Left lung (tissue), 10 donors: ENCODE results near the gene NOXO1. TPM values are rescaled to one million over a fixed set of nuclear protein-coding genes. Genes with fewer than 3 reads are reported as not detected.

Source experiments
- ATAC-seq: fragments of 200-7000 bp; cut with Tn5 transposase; one replicate; pipeline ENCODE4 v1.9.1; 2020; ENCODE audit warnings: moderate library complexity
- DNase-seq, 4 donors: peaks; one replicate each; pipeline ENCODE4 v3.0.0-alpha.2; 2013 to 2020
- H3K27ac ChIP-seq, 2 donors: fragments of 200-600 bp; sonication (generic) in 1 of 2; one replicate each; pipeline versions ENCODE4 v1.5.0 to v1.8.0; 2020 to 2021
- H3K27me3 ChIP-seq, 2 donors: fragments of 200-600 bp; sonication (generic) in 1 of 2; one replicate each; pipeline versions ENCODE4 v1.5.0 to v1.8.0; 2020 to 2021
- H3K36me3 ChIP-seq, 2 donors: fragments of 200-600 bp; sonication (generic) in 1 of 2; one replicate each; pipeline versions ENCODE4 v1.5.0 to v1.8.0; 2020 to 2021
- H3K4me1 ChIP-seq, 2 donors: fragments of 200-600 bp; one replicate each; pipeline ENCODE4 v1.8.0; 2021
- H3K4me3 ChIP-seq, 2 donors: fragments of 200-600 bp; sonication (generic) in 1 of 2; one replicate each; pipeline versions ENCODE4 v1.5.0 to v1.8.0; 2020 to 2021; ENCODE audit warnings: mild to moderate bottlenecking in 1 of 2
- H3K9me3 ChIP-seq, 2 donors: fragments of 200-600 bp; sonication (generic) in 1 of 2; one replicate each; pipeline versions ENCODE4 v1.5.0 to v1.8.0; 2020 to 2021
- intact Hi-C, 2 donors: fragments of 100-400 bp; cut with DNase I; formaldehyde crosslinking; loops; one replicate each; pipeline versions ENCODE4 v1.11.2 to v1.14.2; 2022
- polyA plus RNA-seq, 6 donors: library from polyadenylated mRNA; unstranded; fragments of 120-200 nt; gene quantifications; one replicate each; pipeline ENCODE4 v1.2.1, GENCODE V29; 2013; ENCODE audit not compliant: insufficient read length in 6 of 6
- total RNA-seq, 2 donors: library from RNA; stranded (reverse); fragmentation: NEBNext Ultra II Directional; extraction: Animal tissue kit (Norgen Biotek cat#: 25700); gene quantifications; one replicate each; pipeline ENCODE4 v1.2.1, GENCODE V29; 2021
- TF ChIP-seq, protein P1 (sequence below), 2 donors: fragments of 200-600 bp; sonication (generic) in 1 of 2; IDR thresholded peaks; one replicate each; pipeline versions ENCODE4 v1.5.0 to v1.8.0; 2021; ENCODE audit warnings: antibody characterized with exemption in 2 of 2
- donor health status: DM: no; HTN: yes; CAD: no.
- donor health status: DM: no; HTN: no; CAD: no.

NOXO1 gene
- total and polyA plus RNA-seq, 8 donors: 0.30 to 5.6 (median 0.64) TPM; not detected in 2

DNA sequence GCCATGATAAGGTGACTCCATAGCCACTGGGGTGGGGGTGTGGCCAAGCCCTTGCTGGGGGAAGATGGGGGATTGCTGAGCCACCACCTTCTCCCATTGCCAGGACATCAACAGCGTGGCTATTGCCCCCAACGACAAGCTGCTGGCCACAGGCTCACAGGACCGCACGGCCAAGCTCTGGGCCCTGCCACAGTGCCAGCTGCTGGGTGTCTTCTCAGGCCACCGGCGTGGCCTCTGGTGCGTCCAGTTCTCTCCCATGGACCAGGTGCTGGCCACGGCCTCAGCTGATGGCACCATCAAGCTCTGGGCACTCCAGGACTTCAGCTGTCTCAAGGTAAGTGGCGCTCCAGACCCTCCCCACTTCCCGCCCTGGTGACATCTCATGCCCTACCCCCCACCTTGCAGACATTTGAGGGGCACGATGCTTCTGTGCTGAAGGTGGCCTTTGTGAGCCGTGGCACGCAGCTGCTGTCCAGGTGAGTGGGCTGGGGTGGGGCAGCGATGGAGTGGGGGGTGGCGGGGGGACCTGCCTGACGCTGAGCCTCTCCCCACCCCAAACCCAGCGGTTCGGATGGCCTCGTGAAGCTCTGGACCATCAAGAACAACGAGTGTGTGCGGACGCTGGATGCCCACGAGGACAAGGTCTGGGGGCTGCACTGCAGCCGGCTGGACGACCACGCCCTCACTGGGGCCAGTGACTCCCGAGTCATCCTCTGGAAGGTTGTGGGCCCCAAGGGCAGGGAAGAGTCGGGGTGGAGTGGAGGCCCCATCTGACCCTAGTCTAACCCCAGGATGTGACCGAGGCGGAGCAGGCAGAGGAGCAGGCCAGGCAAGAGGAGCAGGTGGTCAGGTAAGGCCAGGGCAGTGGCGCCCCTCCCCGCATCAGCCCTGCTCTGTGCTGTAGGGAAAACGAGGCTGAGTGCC lies 4.1 kb downstream of the NOXO1 start:
- Histone ChIP-seq H3K27ac (no peak overlapping the region), H3K4me1 (peaks cover 9 to 25% of the 10 kb centered on the region in 2 donors), H3K9me3 (no peaks in the 10 kb centered on the region), H3K4me3 (no peak overlapping the region), H3K36me3 (peaks cover 0 to 57% of the 10 kb centered on the region in 2 donors), H3K27me3 (peaks cover 24 to 49% of the 10 kb centered on the region in 2 donors)
- intact Hi-C loops: no loop called here
- TF ChIP-seq, protein P1, sequence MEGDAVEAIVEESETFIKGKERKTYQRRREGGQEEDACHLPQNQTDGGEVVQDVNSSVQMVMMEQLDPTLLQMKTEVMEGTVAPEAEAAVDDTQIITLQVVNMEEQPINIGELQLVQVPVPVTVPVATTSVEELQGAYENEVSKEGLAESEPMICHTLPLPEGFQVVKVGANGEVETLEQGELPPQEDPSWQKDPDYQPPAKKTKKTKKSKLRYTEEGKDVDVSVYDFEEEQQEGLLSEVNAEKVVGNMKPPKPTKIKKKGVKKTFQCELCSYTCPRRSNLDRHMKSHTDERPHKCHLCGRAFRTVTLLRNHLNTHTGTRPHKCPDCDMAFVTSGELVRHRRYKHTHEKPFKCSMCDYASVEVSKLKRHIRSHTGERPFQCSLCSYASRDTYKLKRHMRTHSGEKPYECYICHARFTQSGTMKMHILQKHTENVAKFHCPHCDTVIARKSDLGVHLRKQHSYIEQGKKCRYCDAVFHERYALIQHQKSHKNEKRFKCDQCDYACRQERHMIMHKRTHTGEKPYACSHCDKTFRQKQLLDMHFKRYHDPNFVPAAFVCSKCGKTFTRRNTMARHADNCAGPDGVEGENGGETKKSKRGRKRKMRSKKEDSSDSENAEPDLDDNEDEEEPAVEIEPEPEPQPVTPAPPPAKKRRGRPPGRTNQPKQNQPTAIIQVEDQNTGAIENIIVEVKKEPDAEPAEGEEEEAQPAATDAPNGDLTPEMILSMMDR (IDR thresholded peaks at IDR 0.05): no peak
- DNase-seq (no peak), ATAC-seq (no peak)

DNA sequence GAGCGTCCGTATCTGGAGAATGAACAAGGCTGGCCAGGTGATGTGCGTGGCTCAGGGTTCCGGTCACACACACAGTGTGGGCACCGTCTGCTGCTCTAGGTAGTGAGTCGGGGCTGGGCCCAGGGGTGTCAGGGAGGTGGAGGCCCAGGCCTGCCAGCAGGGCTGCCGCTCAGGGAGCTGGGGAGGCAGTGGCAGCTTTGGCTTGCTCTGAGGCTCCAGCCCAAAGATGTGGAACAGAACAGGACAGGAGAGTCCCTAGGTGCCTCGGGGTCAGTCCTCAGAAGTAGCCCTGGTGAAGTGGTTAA lies 5.1 kb downstream of the NOXO1 start:
- TF ChIP-seq, protein P1 (IDR thresholded peaks at IDR 0.05): no peak
- peaks cover 11 to 28% of the 10 kb centered on the region in 2 donors for H3K4me1 ChIP-seq
- no peak overlapping the region for H3K4me3 ChIP-seq
- no peaks in the 10 kb centered on the region for H3K9me3 ChIP-seq
- H3K27me3 ChIP-seq: peaks cover 20 to 39% of the 10 kb centered on the region in 2 donors
- ATAC-seq: no peak
- intact Hi-C loops: no loop called here
- H3K27ac ChIP-seq: no peak overlapping the region
- peaks cover 0 to 57% of the 10 kb centered on the region in 2 donors for H3K36me3 ChIP-seq
- DNase-seq: no peak

DNA sequence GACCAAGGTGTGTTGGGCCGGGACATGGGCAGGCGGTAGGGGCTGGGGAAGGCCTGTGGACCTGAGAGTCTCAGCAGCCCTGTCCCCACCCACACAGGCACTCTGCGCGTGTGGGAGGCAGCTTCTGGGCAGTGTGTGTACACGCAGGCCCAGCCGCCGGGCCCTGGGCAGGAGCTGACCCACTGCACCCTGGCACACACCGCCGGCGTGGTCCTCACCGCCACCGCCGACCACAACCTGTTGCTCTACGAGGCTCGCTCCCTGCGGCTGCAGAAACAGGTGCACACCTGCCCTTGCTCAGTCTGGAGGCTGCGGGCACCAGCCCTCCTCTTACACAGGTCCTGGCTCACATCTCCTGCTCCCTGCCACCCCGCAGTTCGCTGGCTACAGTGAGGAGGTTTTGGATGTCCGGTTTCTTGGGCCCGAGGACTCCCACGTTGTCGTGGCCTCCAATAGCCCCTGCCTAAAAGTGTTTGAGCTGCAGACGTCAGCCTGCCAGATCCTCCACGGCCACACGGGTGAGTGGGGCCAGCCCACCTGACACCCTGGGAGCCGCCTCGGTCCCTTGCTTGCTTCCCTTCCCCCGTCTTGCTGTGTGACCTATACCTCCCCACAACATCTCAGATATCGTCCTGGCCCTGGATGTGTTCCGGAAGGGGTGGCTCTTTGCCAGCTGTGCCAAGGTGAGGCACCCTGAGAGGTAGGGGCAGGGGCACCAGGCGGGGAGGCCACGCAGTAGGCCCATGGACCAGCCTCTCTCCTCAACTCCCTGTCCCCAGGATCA lies 5.6 kb downstream of the NOXO1 start:
- Histone ChIP-seq H3K9me3 (no peaks in the 10 kb centered on the region), H3K4me1 (peaks cover 17 to 33% of the 10 kb centered on the region in 2 donors), H3K27ac (no peak overlapping the region), H3K27me3 (peaks cover 15 to 33% of the 10 kb centered on the region in 2 donors), H3K4me3 (no peak overlapping the region), H3K36me3 (peaks cover 0 to 57% of the 10 kb centered on the region in 2 donors)
- DNase-seq: peak in 1 of 4 donors; percentile 81
- no peak for ATAC-seq
- TF ChIP-seq, protein P1 (IDR thresholded peaks at IDR 0.05): no peak
- intact Hi-C loops: no loop called here

DNA sequence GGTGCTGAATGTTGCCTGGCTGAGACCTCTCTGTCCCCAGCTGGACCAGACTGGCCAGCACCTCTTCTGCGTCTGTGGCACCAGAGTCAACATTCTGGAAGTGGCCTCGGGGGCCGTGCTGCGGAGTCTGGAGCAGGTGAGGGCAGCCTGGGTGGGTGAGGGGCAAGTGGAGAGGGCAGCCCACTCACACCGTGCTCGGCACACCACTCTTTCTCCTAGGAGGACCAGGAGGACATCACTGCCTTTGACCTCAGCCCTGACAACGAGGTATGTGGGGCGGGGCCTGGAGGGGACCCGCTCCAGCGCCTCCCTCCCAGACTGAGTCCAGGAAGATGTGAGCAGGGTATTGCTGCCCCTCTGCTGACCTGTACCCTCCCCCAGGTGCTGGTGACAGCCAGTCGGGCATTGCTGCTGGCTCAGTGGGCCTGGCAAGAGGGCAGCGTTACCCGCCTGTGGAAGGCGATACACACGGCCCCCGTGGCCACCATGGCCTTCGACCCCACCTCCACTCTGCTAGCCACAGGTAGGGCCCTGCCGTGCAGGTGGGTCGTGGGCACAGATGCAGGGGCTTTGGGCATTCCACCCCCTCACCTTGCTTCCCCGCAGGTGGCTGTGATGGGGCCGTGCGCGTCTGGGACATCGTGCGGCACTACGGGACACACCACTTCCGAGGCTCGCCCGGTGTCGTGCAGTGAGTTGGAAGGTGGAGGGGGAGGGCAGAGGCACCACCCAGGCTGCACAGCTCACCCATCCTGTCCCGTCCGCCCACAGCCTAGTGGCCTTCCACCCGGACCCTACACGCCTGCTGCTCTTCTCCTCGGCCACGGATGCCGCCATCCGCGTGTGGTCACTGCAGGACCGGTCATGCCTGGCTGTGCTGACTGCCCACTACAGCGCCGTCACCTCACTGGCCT lies 6.9 kb downstream of the NOXO1 start:
- intact Hi-C loops: no loop called here
- TF ChIP-seq, protein P1 (IDR thresholded peaks at IDR 0.05): no peak
- Histone ChIP-seq H3K36me3 (peaks cover 0 to 56% of the 10 kb centered on the region in 2 donors), H3K9me3 (no peaks in the 10 kb centered on the region), H3K27me3 (peaks cover 3 to 21% of the 10 kb centered on the region in 2 donors), H3K4me3 (no peak overlapping the region), H3K4me1 (peaks cover 17 to 34% of the 10 kb centered on the region in 2 donors), H3K27ac (no peak overlapping the region)
- ATAC-seq: no peak
- peak in 1 of 4 donors; percentile 75 for DNase-seq
